ENCODE results near the gene OPCML.
"Not testable (repeated sequence)": the region's sequence is repeated elsewhere in the genome, so short reads cannot be mapped to it uniquely, and the experiment has no call there.

OPCML gene

GRCh38 chr11:132379540-132379939 is 1152.8 kb downstream of the OPCML start:
- no peak for DNase-seq (ENCODE audit: low read depth, low spot score)

GRCh38 chr11:132373405-132374143 is 1158.7 kb downstream of the OPCML start:
- DNase-seq (ENCODE audit: low read depth, low spot score), result no peak

GRCh38 chr11:132370114-132370513 is 1162.2 kb downstream of the OPCML start:
- not testable (repeated sequence) for DNase-seq (ENCODE audit: low read depth, low spot score)

- no peak for DNase-seq (ENCODE audit: low read depth, low spot score)
Measured at GRCh38 chr11:132367293-132367692, 1165.0 kb downstream of the OPCML start.

GRCh38 chr11:132365650-132366049 is 1166.7 kb downstream of the OPCML start:
- DNase-seq (ENCODE audit: low read depth, low spot score), result no peak
